ENCODE results near the gene TAGLN. TPM values are rescaled to one million over a fixed set of nuclear protein-coding genes. Genes with fewer than 3 reads are reported as not detected.

The TAGLN gene
- total RNA-seq, 1 experiment from 2014 or later = 71.5 TPM

GRCh38 chr11:117175781-117176180, 23.4 kb upstream of the TAGLN start:
- Mint-ChIP-seq H3K27me3 (ENCODE audit: low read depth) (peaks cover 2% of the 10 kb centered on the region), H3K9me3 (no peaks in the 10 kb centered on the region), H3K4me3 (no peak overlapping the region), H3K27ac (peak overlapping the region; percentile 60), H3K4me1 (peaks cover 39% of the 10 kb centered on the region), H3K36me3 (peaks cover 7% of the 10 kb centered on the region; the same call in 1 of the 2 replicates)
- ATAC-seq = no peak
- TF ChIP-seq FOXJ3 (CRISPR knock-in tag; IDR thresholded peaks at IDR 0.05; ENCODE audit: borderline replicate concordance) = no peak
- no peak for TF ChIP-seq JUN (CRISPR knock-in tag; IDR thresholded peaks at IDR 0.05)
- no peak for TF ChIP-seq CDX4 (CRISPR knock-in tag; IDR thresholded peaks at IDR 0.05; ENCODE audit: borderline replicate concordance)
- CTCF ChIA-PET = no interaction called here
- DNase-seq (ENCODE audit: low spot score) = no peak
- POLR2A ChIA-PET = no interaction called here

- H3K9me3 Mint-ChIP-seq = no peaks in the 10 kb centered on the region
- no peak overlapping the region for H3K4me3 Mint-ChIP-seq
- ATAC-seq (no peak), DNase-seq (ENCODE audit: low spot score) (no peak)
- no peak overlapping the region for H3K27ac Mint-ChIP-seq
- ChIA-PET CTCF (no interaction called here), POLR2A (no interaction called here)
- peaks cover 6% of the 10 kb centered on the region for H3K27me3 Mint-ChIP-seq (ENCODE audit: low read depth)
- H3K4me1 Mint-ChIP-seq = peaks cover 40% of the 10 kb centered on the region
- TF ChIP-seq PREB (CRISPR knock-in tag; IDR thresholded peaks at IDR 0.05; ENCODE audit: borderline replicate concordance) (no peak), MLX (CRISPR knock-in tag; IDR thresholded peaks at IDR 0.05) (no peak)
- peaks cover 4% of the 10 kb centered on the region; the same call in 1 of the 2 replicates for H3K36me3 Mint-ChIP-seq
Measured at GRCh38 chr11:117176186-117176585, 23.0 kb upstream of the TAGLN start.

GRCh38 chr11:117177534-117178209, 21.5 kb upstream of the TAGLN start:
- ChIA-PET CTCF (interaction anchor here (0.6 to 5.6 kb wide), 12 partner anchors 18 to 341 kb away, joined by 3 to 68 read pairs (median 10); partner anchors contain the start of genes PCSK7 and RNF214), POLR2A (interaction anchor here (0.9 to 2.3 kb wide), 7 partner anchors 8 to 49 kb away, joined by 3 to 17 read pairs (median 4); partner anchors contain the start of gene PAFAH1B2)
- peak overlapping the region; percentile 95 for H3K27ac Mint-ChIP-seq
- H3K4me3 Mint-ChIP-seq = peak overlapping the region; percentile 92
- DNase-seq (ENCODE audit: low spot score) (no peak), ATAC-seq (no peak)
- TF ChIP-seq ZSCAN18 (CRISPR knock-in tag; IDR thresholded peaks at IDR 0.05) = no peak
- no peak for TF ChIP-seq CBFB (CRISPR knock-in tag; IDR thresholded peaks at IDR 0.05; ENCODE audit: low read depth)
- no peak for TF ChIP-seq IRF1 (CRISPR knock-in tag; IDR thresholded peaks at IDR 0.05)
- no peak for TF ChIP-seq JUN (CRISPR knock-in tag; IDR thresholded peaks at IDR 0.05)
- no peak for TF ChIP-seq ATF6 (CRISPR knock-in tag; IDR thresholded peaks at IDR 0.05)
- no peak for TF ChIP-seq ATF1 (CRISPR knock-in tag; IDR thresholded peaks at IDR 0.05)
- TF ChIP-seq ZNF138 (CRISPR knock-in tag; conservative IDR thresholded peaks at IDR 0.05) = no peak
- no peak for TF ChIP-seq PREB (CRISPR knock-in tag; IDR thresholded peaks at IDR 0.05; ENCODE audit: borderline replicate concordance)
- no peak for TF ChIP-seq EMX1 (CRISPR knock-in tag; IDR thresholded peaks at IDR 0.05)
- no peak for TF ChIP-seq GTF2I (CRISPR knock-in tag; conservative IDR thresholded peaks at IDR 0.05)
- no peak for TF ChIP-seq SP1 (CRISPR knock-in tag; conservative IDR thresholded peaks at IDR 0.05)
- TF ChIP-seq PRDM15 (CRISPR knock-in tag; IDR thresholded peaks at IDR 0.05) = no peak
- no peak for TF ChIP-seq ELF4 (CRISPR knock-in tag; IDR thresholded peaks at IDR 0.05; ENCODE audit: low read depth)
- H3K36me3 Mint-ChIP-seq = peaks cover 5% of the 10 kb centered on the region; the same call in 1 of the 2 replicates
- peaks cover 6% of the 10 kb centered on the region for H3K27me3 Mint-ChIP-seq (ENCODE audit: low read depth)
- H3K9me3 Mint-ChIP-seq = no peaks in the 10 kb centered on the region
- peaks cover 30% of the 10 kb centered on the region for H3K4me1 Mint-ChIP-seq

All from WTC11 (cell line).